ENCODE results near the gene IDH3G.

The IDH3G gene

DNA sequence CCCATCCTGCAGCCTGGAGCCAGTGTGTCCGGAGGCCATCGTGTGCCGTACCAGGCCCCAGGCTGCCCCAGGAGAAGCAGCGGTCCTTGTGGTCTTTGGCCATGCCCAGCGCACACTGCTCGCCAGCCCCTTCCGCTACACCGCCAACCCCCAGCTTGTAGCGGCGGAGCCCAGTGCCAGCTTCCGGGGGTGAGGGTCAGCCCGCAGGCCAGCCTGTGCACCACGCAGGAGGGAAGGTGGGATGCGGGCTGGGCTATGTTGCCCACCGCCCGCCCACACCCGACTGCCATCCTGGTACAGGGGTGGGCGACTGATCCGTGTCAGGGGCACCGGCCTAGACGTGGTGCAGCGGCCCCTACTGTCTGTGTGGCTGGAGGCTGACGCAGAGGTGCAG is 21.0 kb downstream of the IDH3G start:
- Histone ChIP-seq H3K79me2 (ENCODE audit: control insufficient read depth, low read length) (no peaks in the 10 kb centered on the region), H3K4me1 (ENCODE audit: control insufficient read depth, low read length) (no peaks in the 10 kb centered on the region), H3K4me2 (ENCODE audit: low read length) (no peak overlapping the region), H3K27me3 (ENCODE audit: control insufficient read depth, low read length) (no peaks in the 10 kb centered on the region), H3F3A (ENCODE audit: control insufficient read depth, insufficient read depth) (no peaks in the 10 kb centered on the region), H3K9me3 (ENCODE audit: control insufficient read depth, insufficient read depth, low read length) (no peaks in the 10 kb centered on the region), H3K9me2 (replicated peaks; ENCODE audit: control insufficient read depth, low read length) (no peaks in the 10 kb centered on the region), H3K27ac (ENCODE audit: low read depth, low read length) (no peak overlapping the region), H3K36me3 (ENCODE audit: control insufficient read depth, low read length) (no peaks in the 10 kb centered on the region), H3K4me3 (ENCODE audit: low read length) (no peak overlapping the region), H4K20me1 (ENCODE audit: control insufficient read depth, insufficient read depth, low read depth, low read length) (no peaks in the 10 kb centered on the region)
- TF ChIP-seq, protein P1, sequence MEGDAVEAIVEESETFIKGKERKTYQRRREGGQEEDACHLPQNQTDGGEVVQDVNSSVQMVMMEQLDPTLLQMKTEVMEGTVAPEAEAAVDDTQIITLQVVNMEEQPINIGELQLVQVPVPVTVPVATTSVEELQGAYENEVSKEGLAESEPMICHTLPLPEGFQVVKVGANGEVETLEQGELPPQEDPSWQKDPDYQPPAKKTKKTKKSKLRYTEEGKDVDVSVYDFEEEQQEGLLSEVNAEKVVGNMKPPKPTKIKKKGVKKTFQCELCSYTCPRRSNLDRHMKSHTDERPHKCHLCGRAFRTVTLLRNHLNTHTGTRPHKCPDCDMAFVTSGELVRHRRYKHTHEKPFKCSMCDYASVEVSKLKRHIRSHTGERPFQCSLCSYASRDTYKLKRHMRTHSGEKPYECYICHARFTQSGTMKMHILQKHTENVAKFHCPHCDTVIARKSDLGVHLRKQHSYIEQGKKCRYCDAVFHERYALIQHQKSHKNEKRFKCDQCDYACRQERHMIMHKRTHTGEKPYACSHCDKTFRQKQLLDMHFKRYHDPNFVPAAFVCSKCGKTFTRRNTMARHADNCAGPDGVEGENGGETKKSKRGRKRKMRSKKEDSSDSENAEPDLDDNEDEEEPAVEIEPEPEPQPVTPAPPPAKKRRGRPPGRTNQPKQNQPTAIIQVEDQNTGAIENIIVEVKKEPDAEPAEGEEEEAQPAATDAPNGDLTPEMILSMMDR (IDR thresholded peaks at IDR 0.05; ENCODE audit: low read depth, low read length, poor library complexity, severe bottlenecking), result no peak
- TF ChIP-seq EZH2phosphoT487 (IDR thresholded peaks at IDR 0.05; ENCODE audit: borderline replicate concordance, low read length), result no peak

DNA sequence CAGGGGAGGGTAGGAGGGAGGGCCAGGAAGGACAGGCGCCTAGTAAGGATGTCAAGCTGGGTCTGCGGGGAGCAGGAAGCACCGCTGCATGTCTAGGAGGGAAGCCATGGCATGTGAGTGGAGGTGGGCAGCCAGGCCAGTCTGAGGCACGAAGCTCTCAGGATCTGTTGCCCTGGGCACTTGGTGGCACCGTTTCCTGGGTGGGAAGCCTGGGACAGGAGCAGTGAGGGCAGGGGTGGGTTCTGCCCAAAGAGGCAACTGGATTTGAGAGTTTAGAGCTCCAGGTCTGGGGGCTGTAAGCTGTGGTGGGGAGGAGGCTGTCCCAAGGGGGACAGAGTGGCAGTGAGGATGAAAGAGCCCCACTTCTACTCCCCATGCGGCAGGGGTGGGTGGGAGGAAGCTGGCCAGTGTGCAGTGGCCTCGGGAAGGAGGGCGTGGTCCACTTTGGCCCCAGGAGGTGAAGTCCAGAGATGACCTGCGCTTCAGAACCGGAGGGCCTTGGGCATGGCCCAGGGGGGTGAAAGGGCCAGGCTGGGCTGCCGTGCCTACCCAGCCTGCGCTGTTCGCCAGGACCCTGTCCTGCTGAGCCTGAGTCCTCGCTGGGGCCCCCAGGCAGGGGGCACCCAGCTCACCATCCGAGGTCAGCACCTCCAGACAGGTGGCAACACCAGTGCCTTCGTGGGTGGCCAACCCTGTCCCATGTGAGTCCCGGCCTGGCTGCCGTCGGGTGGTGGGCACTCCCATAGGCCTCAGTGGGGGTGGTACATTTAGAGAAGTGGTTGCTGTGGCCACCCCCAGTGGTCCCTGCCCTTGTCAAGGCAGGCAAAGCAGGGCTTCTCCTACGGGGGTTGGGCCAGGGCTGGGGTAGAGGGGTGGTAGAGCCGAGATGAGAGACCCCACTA is 21.6 kb downstream of the IDH3G start:
- no peaks in the 10 kb centered on the region for H3K36me3 ChIP-seq (ENCODE audit: control insufficient read depth, low read length)
- TF ChIP-seq EZH2phosphoT487 (IDR thresholded peaks at IDR 0.05; ENCODE audit: borderline replicate concordance, low read length), result no peak
- TF ChIP-seq, protein P1 (IDR thresholded peaks at IDR 0.05; ENCODE audit: low read depth, low read length, poor library complexity, severe bottlenecking), result no peak
- no peaks in the 10 kb centered on the region for H3F3A ChIP-seq (ENCODE audit: control insufficient read depth, insufficient read depth)
- no peak overlapping the region for H3K4me2 ChIP-seq (ENCODE audit: low read length)
- no peaks in the 10 kb centered on the region for H3K79me2 ChIP-seq (ENCODE audit: control insufficient read depth, low read length)
- no peaks in the 10 kb centered on the region for H3K9me2 ChIP-seq (replicated peaks; ENCODE audit: control insufficient read depth, low read length)
- H3K4me3 ChIP-seq (ENCODE audit: low read length), result no peak overlapping the region
- H3K27ac ChIP-seq (ENCODE audit: low read depth, low read length), result no peak overlapping the region
- H4K20me1 ChIP-seq (ENCODE audit: control insufficient read depth, insufficient read depth, low read depth, low read length), result no peaks in the 10 kb centered on the region
- H3K4me1 ChIP-seq (ENCODE audit: control insufficient read depth, low read length), result no peaks in the 10 kb centered on the region
- no peaks in the 10 kb centered on the region for H3K27me3 ChIP-seq (ENCODE audit: control insufficient read depth, low read length)
- no peaks in the 10 kb centered on the region for H3K9me3 ChIP-seq (ENCODE audit: control insufficient read depth, insufficient read depth, low read length)

DNA sequence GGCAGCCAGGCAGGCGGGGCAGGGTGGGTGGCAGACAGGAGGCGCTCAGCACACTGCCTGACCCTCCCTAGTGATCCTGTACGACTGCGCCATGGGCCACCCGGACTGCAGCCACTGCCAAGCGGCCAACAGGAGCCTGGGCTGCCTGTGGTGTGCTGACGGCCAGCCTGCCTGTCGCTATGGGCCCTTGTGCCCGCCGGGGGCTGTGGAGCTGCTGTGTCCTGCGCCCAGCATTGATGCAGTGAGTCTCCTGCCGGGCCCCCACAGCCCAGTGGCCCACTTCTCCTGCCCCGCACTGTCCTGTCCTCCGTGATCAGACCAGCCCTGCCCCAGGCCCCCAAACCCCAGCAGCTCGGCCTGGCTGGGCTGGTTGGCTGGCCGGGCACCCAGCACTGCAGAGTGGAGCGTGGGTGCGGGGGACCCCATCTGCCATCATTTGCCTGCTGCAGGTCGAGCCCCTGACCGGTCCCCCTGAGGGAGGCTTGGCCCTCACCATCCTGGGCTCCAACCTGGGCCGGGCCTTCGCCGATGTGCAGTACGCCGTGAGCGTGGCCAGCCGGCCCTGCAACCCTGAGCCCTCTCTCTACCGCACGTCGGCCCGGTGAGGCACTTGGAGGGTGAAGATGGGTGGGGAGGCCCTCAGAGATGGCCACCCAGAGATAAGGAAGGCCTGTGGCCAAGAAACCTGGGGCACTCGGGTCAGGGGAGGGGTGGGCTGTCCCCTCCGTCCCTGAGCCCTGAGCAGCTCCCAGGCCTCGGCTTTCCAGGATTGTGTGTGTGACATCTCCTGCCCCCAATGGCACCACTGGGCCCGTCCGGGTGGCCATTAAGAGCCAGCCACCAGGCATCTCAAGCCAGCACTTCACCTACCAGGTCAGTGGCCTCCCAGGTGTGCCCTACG is 22.5 kb downstream of the IDH3G start:
- Histone ChIP-seq H3K9me2 (replicated peaks; ENCODE audit: control insufficient read depth, low read length) (no peaks in the 10 kb centered on the region), H4K20me1 (ENCODE audit: control insufficient read depth, insufficient read depth, low read depth, low read length) (no peaks in the 10 kb centered on the region), H3K79me2 (ENCODE audit: control insufficient read depth, low read length) (no peaks in the 10 kb centered on the region), H3K9me3 (ENCODE audit: control insufficient read depth, insufficient read depth, low read length) (no peaks in the 10 kb centered on the region), H3K4me2 (ENCODE audit: low read length) (no peak overlapping the region), H3F3A (ENCODE audit: control insufficient read depth, insufficient read depth) (no peaks in the 10 kb centered on the region), H3K4me1 (ENCODE audit: control insufficient read depth, low read length) (no peaks in the 10 kb centered on the region), H3K36me3 (ENCODE audit: control insufficient read depth, low read length) (no peaks in the 10 kb centered on the region), H3K27ac (ENCODE audit: low read depth, low read length) (no peak overlapping the region), H3K27me3 (ENCODE audit: control insufficient read depth, low read length) (no peaks in the 10 kb centered on the region), H3K4me3 (ENCODE audit: low read length) (no peak overlapping the region)
- TF ChIP-seq EZH2phosphoT487 (IDR thresholded peaks at IDR 0.05; ENCODE audit: borderline replicate concordance, low read length), result no peak
- TF ChIP-seq, protein P1 (IDR thresholded peaks at IDR 0.05; ENCODE audit: low read depth, low read length, poor library complexity, severe bottlenecking), result no peak

Data from DOHH2 (cell line).